Measurements from ENCODE around the gene HES2.
"Not testable (repeated sequence)": the region's sequence is repeated elsewhere in the genome, so short reads cannot be mapped to it uniquely, and the experiment has no call there.

The HES2 gene

DNA sequence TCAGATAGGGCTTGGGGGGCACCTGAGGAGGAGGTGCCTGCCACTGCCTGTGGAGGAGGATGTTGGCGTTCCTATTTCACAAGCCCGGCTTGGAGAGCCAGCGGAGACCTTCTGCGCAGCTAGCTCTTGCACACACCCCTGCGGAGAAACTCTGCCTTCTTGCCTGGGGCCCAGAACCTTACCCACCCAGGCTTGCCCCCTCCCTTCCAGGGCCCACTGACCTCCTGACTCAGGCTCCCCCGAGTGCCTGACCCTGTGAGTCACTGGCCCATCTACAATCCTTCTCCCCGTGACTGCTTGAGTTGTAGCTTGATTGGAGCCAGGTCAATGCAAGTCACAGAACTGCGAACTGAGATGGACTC, 3.4 kb downstream of the HES2 start:
- no peak for DNase-seq (ENCODE audit: low read depth)

DNA sequence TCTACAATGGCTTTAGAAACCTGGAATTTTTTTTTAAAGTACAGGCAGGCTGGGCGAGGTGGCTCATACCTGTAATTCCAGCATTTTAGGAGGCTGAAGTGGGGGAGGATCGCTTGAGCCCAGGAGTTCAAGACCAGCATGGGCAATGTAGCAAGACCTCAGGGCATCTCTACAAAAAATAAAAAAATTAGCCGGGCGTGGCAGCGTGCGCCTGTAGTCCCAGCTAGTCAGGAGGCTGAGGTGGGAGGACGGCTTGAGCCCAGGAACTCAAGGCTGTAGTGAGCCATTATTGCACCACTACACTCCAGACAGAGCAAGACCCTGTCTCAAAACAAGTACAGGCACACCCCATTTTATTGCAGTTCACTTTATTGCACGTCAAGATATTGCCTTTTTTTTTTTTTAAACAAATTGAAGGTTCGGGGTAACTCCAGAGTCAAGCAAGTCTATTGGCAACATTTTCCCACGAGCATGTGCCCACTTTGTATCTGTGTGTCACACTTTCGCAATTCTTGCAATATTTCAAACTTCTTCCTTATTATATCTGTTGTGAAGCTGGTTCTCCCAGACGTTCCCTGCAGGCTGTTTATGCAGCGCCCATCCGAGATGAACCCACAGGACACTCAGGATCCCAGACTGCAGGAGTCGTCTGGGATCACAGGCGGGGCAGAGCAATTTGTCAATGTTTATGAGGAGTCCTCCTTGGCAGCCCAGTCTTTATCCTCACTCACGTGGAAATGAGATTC, 4.7 kb downstream of the HES2 start:
- DNase-seq (ENCODE audit: low read depth), result no peak

DNA sequence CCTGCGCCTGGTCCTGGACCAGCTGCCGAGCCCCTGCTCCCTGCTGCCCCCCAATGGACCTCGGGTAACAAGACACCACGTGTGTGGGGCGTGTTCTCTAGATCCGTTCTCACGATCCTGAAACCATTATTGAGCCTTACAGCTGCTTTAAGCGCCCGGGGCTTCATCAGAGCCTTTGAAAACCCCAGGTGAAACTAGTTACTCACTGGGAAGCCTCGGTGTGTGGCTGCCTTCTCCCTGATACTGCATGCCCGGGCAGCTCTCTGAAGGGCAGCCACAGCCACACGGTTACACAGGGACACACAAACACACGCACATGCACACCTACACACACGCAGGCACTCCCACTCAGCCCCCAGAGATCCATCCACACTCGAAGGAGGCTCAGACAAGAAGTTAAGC, 5.3 kb downstream of the HES2 start:
- DNase-seq (ENCODE audit: low read depth), result no peak

DNA sequence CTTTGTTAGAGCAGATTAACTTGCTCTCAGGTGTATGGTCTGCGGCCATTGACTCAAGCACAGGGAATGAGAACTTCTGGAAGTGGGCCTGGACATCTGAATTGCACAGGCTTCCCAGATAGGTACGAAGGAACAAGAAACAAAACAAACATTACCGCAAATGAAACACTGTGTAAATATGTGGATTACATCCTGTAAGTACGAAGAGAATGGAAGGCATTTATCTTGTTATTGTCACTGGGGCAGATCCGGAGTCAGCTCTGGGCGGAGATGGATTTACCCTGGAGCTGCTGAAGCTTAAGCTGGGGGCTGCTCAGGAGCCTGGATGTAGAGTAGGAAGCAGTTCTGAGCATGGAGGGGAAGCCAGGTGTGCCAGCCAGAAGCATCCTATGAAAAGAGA, 6.8 kb downstream of the HES2 start:
- DNase-seq (ENCODE audit: low read depth), result no peak

DNA sequence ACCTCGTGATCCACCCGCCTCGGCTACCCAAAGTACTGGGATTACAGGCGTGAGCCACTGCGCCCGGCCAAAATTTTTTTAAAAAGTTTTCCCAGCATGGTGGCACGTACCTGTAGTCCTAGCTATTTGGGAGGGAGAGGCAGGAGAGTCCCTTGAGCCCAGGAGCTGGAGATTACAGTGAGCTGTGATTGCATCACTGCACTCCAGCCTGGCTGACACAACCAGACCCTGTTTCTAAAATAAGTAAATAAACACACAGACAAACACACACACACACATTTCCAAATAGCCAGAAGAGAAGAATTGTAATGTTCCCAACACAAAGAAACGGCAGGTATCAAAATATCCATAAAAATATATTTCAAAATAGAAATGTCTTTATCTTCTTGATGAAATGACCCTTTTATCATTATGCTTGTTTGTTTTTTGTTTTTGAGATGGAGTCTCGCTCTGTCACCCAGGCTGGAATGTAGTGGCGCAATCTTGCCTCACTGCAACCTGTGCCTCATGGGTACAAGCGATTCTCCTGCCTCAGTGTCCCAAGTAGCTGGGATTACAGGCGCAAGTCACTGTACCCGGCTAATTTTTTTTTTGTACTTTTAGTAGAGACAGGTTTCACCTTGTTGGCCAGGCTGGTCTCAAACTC, 9.3 kb downstream of the HES2 start:
- DNase-seq (ENCODE audit: low read depth), result no peak

DNA sequence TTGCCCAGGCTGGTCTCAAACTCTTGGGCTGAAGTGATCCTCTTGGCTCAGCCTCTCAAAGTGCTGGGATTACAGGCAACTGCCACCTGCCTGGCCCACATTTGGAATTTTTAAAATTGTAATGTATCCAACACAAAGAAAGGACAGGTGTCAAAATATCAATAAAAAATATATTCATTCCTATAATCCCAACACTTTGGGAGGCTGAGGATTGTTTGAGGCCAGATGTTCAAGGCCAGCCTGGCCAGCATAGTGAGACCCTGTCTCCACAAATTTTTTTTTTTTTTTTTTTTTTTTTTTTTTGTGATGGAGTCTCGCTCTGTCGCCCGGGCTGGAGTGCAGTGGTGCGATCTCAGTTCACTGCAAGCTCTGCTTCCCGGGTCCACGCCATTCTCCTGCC, 10.0 kb downstream of the HES2 start:
- DNase-seq (ENCODE audit: low read depth), result no peak

DNA sequence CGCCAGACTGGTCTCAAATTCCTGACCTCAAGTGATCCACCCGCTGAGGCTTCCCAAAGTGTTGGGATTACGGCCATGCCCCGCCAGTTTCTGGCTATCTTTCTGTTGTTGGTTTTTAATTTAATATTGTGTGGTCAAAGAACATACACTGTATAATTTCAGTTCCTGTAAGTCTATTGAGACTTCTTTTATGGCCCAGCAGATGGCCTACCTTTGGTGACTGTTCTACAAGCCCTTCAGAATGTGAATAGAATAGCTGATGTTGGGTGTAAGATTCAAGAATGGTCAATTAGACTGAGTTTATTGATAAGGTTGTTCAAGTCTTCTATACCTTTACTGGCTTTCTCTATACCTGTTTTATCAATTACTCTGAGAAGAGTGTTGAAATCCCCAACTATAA, 10.7 kb downstream of the HES2 start:
- DNase-seq (ENCODE audit: low read depth), result no peak

DNA sequence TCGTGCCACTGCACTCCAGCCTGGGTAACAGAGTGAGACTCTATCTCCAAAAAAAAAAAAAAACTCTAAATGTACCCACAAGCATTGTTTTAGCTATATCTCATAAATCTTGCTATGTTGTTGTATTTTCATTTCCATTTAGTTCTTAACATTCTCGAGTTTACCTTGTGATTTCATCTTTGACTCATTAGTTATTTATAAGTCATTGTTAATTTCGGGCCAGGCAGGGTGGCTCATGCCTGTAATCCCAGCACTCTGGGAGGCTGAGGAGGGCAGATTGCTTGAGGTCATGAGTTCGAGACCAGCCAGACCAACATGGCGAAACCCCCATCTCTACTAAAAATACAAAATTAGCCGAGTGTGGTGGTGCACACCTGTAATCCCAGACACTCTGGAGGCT, 11.7 kb downstream of the HES2 start:
- DNase-seq (ENCODE audit: low read depth), result no peak

DNA sequence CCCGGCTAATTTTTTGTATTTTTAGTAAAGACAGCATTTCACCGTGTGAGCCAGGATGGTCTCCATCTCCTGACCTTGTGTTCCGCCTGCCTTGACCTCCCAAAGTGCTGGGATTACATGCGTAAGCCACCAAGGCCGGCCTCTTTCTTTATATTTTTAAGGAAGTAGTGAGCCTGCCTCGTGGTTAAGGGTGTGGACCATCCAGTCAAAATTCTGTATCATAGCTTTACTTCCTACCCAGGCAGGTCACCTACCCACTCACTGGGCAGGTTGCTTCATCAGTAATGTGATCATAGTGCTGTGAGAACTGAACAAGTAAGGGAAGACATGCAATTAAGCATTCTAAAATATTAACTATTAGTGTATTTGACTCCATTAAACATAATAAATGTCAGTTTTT, 18.0 kb downstream of the HES2 start:
- no peak for DNase-seq (ENCODE audit: low read depth)

DNA sequence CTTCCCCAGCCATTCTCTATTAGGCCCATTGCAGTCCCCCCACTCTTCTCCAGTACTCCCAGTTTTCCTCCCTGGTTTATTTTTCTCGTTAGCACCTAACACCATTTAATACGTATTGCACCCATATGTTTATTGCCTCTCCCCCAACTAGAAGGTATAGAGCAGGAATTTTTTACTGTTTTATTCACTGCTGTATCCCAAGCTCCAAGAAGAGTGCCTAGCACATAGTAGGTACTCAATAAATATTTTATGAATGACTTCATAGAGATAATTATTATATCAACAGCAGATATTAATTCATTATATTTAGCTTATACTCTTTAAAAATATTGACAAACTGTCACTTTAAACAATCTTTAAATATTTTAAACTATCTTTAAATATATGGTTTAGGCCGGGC, 20.4 kb downstream of the HES2 start:
- no peak for DNase-seq (ENCODE audit: low read depth)

DNA sequence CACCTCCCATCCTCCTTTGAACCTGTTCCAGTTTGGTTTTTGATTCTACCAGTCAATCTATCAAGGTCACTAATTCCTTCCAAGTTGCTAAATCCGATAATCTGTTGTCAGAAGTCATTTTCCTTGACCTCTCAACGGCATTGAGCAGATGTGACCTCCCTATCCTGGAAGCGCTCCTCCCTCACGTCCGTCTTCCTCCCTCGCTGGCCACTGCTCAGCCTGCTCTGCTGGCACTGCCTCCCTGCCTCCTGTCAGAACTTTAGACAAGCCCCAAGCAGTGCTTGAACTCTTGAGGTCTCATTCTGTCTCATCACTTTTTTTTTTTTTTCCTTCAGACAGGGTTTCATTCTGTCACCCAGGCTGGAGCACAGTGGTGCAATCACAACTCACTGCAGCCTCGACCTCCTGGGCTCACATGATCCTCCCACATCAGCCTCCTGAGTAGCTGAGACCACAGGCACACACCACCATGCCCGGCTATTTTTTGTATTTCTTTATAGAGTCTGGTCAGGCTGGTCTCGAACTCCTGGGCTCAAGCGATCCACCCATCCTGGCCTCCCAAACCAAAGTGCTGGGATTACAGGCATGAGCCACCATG, 21.8 kb downstream of the HES2 start:
- DNase-seq (ENCODE audit: low read depth), result no peak

DNA sequence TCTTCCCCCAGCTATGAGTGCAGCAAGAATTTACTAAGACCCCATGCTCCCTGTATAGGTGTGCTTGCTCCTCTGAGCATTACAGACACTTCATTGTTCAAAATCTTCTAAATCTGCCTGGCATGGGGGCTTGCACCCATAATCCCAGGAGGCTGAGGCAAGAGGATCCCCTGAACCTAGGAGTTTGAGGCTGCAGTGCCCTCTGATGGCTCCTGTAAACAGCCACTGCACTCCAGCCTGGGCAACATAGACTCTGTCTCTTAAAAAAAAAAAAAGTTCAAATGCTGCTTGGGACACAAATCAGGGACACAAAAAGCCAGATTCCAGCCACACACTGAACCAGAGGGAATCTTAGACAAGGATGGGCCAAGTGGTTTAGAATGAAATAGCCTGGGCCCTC, 22.7 kb downstream of the HES2 start:
- no peak for DNase-seq (ENCODE audit: low read depth)

DNA sequence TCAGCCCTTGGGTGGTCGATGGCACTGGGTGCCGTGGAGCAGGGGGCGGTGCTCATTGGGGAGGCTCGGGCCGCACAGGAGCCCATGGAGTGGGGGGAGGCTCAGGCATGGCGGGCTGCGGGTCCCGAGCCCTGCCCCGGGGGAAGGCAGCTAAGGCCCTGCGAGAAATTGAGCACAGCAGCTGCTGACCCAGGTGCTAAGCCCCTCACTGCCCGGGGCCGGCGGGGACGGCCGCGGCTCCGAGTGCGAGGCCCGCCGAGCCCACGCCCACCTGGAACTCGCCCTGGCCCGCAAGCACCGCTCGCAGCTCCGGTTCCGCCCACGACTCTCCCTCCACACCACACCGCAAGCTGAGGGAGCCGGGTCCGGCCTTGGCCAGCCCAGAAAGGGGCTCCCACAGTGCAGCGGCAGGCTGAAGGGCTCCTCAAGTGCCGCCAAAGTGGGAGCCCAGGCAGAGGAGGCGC, 23.9 kb downstream of the HES2 start:
- not testable (repeated sequence) for DNase-seq (ENCODE audit: low read depth)

DNA sequence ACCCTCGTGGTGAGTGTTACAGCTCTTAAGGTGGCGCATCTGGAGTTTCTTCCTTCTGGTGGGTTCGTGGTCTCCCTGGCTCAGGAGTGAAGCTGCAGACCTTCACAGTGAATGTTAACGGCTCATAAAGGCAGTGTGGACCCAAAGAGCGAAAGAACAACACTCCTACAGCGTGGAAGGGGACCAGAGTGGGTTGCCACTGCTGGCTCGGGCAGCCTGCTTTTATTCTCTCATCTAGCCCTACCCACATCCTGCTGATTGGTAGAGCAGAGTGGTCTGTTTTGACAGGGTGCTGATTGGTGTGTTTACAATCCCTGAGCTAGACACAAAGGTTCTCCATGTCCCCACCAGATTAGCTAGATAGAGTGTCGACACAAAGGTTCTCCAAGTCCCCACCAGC, 24.6 kb downstream of the HES2 start:
- DNase-seq (ENCODE audit: low read depth), result not testable (repeated sequence)

DNA sequence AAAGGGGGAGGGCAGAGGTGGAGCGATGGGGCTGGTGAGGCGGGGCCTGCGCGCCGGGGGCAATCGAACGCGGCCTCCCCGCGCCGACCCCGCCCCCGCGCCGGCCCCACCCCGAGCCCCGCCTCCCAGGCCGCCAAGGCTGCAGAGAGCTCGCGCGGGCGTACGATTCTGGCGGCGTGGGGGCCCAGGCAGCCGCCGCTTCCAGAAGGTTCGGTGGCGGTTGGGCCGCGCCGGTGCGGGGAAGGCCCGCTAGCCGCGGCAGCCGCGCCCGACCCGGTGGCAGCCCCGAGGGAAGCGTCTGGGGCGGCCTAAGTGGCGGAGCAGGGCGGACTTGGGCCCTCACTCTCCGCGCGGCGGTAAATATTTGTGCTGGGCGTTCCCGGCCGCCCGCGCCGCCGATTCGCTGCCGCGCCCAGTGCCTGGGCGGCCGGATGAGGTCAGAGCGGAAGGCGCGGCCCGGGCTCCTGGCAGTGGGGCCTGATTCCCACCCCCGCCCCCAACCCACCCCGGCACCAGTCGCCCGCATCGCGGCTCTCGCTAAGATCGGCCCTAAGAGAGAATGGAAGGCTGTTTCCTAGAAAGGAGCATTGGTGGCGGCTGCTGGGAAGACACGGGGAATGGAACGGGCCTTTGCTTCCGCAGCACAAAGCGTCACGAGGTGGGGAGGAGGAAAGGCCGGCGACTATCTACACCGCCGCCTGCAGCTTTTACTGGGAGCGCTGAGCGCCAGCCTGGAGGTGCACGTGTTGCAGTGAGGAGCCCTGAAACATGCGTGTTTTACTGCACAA, 26.1 kb downstream of the HES2 start, which contains the start of gene ACOT7:
Gene ACOT7, minus strand, starts transcription at position 368 of the 788 bp plus-strand sequence. CDS start 368 bp downstream, outside the sequence.
- peak; percentile 76 for DNase-seq (ENCODE audit: low read depth)

DNA sequence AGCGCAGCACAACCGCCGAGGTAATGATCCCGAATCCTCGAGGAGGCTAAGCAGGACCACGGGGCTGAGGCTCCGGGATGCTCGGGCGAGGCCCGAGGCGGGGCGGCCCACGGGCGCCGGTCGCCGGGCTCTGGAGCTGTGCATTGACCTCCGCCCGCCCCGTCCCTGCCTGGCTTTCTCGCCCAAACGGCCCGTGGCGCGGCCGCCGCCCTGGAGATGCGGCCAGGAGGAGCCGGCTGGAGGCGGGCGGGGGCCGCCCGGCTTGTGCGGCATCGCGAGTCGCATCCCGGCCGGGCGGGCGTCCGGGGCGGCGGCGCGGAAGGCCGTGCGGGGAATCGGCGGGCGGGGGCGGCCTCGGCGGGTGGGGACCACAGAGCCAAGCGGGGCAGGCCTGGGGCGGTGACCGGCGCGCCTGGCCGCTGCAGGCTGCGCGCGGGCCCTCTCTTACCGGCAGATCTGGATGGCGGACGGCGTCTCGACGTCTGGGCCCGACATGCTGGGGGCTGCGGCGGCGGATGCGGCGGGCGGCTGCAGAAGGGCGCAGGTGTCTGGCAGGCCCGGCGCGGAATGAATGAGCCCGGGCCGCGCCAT, 26.8 kb downstream of the HES2 start:
- no peak for DNase-seq (ENCODE audit: low read depth)

DNA sequence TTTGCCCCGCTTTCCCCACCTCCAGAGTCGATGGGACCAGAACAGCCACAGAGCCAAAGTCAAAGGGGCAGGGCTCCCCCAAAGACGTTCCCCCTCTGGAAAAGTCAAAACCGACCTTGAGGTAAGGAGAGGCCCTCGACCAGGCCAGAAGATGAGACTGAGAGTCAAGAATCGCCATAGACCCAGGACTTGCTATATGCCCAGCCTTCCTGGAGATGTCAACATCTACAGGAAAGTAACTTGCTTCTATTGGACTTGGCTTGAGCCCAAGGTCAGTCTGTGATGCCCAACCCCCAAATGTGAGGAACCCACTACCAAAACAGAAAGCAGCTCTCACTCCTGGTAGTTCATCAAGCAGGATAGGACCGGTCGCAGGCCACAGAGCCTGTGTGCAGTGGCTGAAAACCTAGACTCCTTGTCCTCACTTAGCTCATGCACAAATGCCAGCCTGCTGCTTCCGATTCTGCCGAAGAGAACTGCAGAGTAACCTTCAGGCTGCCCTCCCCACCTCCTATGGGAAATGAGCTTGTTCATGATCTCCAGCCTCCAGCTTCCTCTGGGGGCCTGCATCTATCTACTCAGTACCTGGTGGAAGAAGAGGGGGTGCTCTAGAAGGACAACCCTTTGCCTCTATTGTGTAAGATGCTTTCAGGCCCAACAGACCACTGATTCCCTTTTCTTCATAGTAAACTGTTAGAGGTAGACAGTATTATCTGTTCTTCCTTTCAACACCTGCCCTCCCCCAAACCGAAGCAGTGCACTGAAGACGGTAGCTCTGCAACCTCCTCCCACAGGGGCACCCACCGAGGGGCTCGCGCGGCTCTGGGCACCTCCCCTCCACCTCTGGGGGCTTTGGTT, 27.5 kb downstream of the HES2 start:
- peak; percentile 27 for DNase-seq (ENCODE audit: low read depth)

DNA sequence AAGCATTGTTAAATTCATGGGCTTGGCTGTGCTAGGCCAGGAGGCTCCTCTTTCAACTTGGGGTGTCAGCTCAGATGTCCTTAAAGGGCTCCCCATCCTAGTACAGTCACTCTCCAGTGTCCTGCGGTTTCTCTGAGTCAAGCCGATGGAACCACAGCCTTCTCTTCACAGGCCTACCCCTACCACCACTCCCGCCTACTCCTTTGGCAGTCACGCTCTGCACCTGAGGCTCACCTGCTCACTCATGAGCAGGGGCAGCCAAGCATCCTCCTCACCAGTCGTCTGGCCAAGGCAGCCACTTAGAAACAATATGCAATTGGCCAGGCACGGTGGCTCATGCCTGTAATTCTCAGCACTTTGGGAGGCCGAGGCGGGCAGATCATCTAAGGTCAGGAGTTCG, 29.7 kb downstream of the HES2 start:
- no peak for DNase-seq (ENCODE audit: low read depth)

DNA sequence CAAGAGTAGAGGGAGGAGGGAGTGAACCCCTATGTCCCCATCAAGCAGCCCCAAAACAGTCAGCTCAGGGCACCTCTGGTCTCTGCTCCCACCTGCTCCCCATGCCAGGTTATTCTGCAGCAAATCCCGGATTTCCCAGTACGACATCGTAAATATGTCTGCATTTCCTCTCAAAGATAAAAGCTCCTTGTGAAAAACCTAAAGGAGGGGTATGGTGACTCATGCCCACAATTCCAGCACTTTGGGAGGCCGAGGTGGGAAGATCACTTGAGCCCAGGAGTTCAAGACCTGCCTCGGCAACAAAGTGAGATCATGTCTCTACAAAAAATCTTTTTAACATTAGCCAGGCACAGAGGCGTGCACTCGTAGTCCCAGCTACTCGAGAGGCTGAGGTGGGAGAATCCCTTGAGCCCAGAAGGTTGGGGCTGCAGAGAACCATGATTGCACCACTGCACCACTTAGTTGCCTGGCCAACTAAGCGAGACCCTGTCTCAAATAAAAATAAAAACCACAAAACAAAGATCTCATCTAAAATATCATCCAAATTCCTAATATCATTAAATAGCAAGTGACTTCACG, 33.3 kb downstream of the HES2 start:
- DNase-seq (ENCODE audit: low read depth), result no peak

DNA sequence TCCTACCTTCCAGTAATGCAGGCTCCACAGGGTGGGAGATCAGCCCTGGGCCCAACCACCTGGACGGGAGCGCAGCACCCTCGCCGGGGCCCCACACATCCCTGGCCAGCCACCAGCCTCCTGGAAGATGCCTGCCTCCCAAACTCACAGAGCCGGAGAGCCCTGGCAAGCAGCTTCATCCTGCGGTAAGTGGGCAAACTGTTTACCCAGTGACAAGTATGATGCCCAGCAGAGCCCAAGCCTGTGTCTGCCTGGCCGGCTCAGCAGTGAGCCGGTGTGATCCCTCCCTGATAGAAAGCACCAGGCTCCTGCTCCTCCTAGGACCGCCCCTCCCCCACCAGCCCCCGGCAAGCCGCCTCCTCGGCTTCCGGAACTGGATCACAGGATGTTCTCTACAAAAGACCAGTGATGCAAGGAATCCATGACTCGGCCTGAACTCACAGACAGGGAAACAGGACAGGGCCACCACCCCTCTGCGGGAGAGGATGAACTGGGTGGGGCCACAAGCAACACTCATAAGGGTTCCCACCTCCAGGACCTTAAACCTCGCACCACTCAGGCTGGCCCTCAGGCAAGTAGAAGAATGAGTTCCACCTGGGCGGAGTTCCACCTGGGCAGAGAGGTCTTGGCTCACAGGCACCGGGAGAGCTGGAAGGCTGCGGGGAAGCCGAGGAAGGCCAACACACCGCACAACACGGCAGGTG, 34.1 kb downstream of the HES2 start:
- DNase-seq (ENCODE audit: low read depth), result no peak

All from CMK (cell line).